ENCODE data around the gene UBALD1. TPM values are rescaled to one million over a fixed set of nuclear protein-coding genes. Genes with fewer than 3 reads are reported as not detected.

Gene UBALD1
- total RNA-seq, 4 donors from 2014 or later = 5.5 to 16.3 (median 6.7) TPM

DNA sequence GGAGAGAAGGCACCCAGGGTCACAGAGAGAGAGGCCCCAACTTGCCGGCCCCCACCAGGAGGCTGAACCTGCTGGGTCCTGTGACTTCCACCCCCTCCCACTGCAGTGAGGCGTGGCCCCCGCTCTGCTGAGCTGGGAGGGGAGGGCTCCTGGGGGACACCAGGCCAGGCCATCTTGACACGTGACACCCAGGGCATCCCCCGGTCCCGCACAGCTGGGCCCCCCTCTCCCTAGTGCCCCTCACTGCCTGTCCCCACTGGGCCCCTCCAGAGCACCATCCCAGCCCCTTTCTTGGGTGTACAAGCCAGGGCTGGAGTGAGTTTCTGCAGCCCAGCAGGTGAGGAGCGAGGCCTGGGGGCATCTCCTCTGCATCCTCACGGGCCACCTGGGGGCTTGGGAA is 12.4 kb downstream of the UBALD1 start:
- ATAC-seq (ENCODE audit: low FRiP score) (no peak), DNase-seq (ENCODE audit: low spot score) (no peak)
- TF ChIP-seq, protein P1, sequence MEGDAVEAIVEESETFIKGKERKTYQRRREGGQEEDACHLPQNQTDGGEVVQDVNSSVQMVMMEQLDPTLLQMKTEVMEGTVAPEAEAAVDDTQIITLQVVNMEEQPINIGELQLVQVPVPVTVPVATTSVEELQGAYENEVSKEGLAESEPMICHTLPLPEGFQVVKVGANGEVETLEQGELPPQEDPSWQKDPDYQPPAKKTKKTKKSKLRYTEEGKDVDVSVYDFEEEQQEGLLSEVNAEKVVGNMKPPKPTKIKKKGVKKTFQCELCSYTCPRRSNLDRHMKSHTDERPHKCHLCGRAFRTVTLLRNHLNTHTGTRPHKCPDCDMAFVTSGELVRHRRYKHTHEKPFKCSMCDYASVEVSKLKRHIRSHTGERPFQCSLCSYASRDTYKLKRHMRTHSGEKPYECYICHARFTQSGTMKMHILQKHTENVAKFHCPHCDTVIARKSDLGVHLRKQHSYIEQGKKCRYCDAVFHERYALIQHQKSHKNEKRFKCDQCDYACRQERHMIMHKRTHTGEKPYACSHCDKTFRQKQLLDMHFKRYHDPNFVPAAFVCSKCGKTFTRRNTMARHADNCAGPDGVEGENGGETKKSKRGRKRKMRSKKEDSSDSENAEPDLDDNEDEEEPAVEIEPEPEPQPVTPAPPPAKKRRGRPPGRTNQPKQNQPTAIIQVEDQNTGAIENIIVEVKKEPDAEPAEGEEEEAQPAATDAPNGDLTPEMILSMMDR (IDR thresholded peaks at IDR 0.05) = no peak

DNA sequence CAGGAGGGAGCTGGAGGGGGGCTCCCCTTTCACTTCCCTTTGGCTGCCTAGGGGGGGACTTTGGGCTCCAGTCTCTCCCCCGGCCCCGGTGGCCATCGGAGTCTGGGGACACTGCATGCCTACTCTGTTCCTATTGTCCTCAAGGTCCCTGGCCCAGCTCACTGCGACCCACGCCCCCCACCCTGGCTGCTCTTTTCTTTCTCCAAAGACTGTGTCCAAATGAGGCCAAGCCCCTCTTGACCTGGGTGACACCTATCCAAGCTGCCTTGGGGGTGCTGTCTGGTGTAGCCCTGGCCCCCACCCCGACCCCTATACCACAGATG is 12.9 kb downstream of the UBALD1 start:
- DNase-seq (ENCODE audit: low spot score) (no peak), ATAC-seq (ENCODE audit: low FRiP score) (no peak)
- TF ChIP-seq, protein P1 (IDR thresholded peaks at IDR 0.05) = no peak

DNA sequence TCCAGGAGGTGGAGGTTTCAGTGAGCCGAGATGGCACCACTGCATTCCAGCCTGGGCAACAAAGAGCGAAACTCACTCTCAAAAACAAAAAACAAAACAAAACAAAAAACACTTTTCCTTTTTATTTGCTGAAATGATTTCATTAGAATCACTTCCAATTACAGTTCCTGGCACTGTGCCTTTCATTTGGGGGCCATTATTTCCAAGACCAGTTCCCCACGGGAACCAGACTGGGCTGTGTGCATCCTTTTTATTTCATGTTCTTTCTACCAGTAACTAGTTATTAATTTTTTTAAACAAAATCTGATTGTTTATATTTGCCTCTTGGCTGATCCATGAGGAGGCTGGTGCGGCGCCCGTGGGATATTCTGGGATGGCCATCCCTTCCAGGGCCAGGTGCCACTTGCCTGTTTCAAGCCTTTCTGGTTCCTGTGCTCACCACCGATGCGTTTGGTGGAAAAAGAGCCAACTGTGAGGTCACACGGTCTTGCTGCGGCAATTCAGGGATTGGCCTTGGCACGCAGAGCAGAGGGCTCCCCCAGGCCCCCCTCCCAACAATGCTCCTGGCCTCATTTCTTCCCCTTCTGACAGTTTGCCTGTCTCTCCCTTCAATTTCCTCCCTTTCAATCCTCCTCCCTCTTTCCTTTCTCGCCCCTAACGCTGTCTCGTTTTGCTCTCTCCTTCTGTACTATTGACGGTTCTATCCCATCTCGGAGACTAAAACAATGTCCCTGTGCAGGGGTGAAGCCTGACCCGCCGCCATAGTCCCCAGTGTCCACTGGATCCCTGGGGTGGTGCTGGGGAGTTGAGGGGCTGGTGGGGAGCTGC is 13.4 kb downstream of the UBALD1 start:
- DNase-seq (ENCODE audit: low spot score) (no peak), ATAC-seq (ENCODE audit: low FRiP score) (no peak)
- TF ChIP-seq, protein P1 (IDR thresholded peaks at IDR 0.05) = no peak

DNA sequence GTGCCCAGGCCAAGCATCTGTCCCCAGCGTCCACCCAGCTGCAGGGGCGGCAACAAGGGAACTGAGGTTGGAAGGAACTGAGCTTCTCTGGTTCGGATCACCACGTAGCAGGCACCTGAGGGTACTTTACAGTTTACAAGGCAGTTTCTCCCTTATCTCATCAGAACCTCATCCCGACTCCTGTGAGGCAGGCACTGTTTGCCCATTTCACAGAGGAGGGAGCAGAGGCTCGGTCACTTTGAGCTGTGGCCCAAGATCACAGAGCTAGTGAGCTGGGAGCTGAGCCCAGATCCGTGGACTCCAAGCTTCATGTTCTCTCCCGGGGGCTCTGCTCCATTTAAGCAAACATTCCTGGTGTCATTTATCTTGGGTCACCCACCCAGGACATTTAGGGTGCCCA is 15.1 kb downstream of the UBALD1 start:
- DNase-seq (ENCODE audit: low spot score) (no peak), ATAC-seq (ENCODE audit: low FRiP score) (no peak)
- TF ChIP-seq, protein P1 (IDR thresholded peaks at IDR 0.05) = no peak

DNA sequence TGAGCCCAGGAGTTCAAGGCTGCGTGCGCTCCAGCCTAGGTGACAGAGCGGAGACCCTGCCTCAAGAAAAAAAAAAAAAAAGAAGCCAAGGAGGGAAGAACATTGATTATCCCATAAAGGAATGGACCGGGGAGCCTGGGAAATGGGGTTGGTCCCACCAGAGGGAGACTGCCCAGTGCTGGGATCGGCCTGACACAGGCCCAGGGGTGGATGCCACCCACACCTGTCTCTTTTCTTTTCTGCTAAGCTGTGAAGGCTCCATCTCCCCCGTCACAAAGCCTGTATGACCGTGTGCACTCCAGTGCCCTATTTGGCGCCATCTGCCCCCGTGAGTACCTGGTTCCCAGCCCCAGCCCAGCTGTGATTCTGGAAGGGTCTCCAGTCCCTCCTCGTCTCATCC is 15.7 kb downstream of the UBALD1 start:
- DNase-seq (ENCODE audit: low spot score) (no peak), ATAC-seq (ENCODE audit: low FRiP score) (no peak)
- TF ChIP-seq, protein P1 (IDR thresholded peaks at IDR 0.05) = no peak

DNA sequence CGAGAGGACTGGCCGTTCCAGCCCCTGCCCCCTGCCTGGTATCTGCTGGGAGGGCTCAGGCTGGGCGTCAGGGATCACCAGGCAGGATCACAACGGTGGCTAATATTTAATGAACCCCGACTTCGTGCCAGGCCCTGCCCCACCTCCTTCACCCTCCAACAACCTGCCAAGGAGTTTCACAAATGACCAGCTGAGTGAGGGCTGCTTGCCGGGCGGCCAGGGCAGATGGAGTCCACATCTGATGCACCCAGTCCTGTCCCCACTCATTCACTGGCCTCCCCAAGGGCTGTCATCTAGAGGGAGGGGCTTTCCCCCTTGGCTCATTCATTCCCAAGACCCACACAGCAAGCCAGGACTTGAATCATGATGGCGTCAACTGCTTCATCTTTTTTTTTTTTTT is 17.5 kb downstream of the UBALD1 start:
- DNase-seq (ENCODE audit: low spot score) (no peak), ATAC-seq (ENCODE audit: low FRiP score) (no peak)
- TF ChIP-seq, protein P1 (IDR thresholded peaks at IDR 0.05) = no peak
